Keratinocyte (primary cell): ENCODE measurements around the gene BTRC.

Source experiments
- CTCF ChIP-seq, 3 experiments: IDR thresholded peaks in 1 of 3; conservative IDR thresholded peaks in 1 of 3; optimal IDR thresholded peaks in 1 of 3; 2 replicates in 2 of 3; 3 replicates in 1 of 3; pipeline versions ENCODE3 to v1.5.1; 2011; ENCODE audit warnings: low read length in 3 of 3, mild to moderate bottlenecking in 3 of 3, moderate library complexity in 2 of 3, control low read depth in 1 of 3, inconsistent platforms in 1 of 3; ENCODE audit not compliant: insufficient read depth in 2 of 3; ENCODE audit errors: extremely low read depth in 1 of 3
- EZH2 ChIP-seq: IDR thresholded peaks from one replicate; pipeline ENCODE4 v1.6.1; 2012; ENCODE audit warnings: inconsistent platforms, mild to moderate bottlenecking, low read length, moderate library complexity

GRCh38 chr10:101453791-101454718 lies 100.1 kb downstream of the BTRC start:
- TF ChIP-seq EZH2 (no peak), CTCF (optimal IDR thresholded peaks at IDR 0.05 in 1 of 3, IDR thresholded peaks at IDR 0.05 in 1 of 3, conservative IDR thresholded peaks at IDR 0.05 in 1 of 3; ENCODE audit: extremely low read depth in 1 of 3, insufficient read depth in 2 of 3, low read length in 3 of 3) (no peak)
